Stimulated activated CD4-positive, alpha-beta T cell treated with anti-CD3 and anti-CD28 coated beads, Interleukin-15, amount 100 ng/mL, for 24 hours (primary cell): ENCODE data around the gene OR10G7.
"Not testable (repeated sequence)": the region's sequence is repeated elsewhere in the genome, so short reads cannot be mapped to it uniquely, and the experiment has no call there.

Source experiments
- DNase-seq: peaks from one replicate; pipeline ENCODE4 v3.0.0-alpha.2; 2020

Gene OR10G7

GRCh38 chr11:124039557-124039956 is 1.6 kb downstream of the OR10G7 start:
- DNase-seq = no peak

GRCh38 chr11:124036666-124037065 is 4.5 kb downstream of the OR10G7 start:
- DNase-seq = no peak

- no peak for DNase-seq
These were observed 14.6 kb downstream of the OR10G7 start, which contains the start of gene OR10G8 for GRCh38 chr11:124026498-124026897. TSS of gene OR10G8 (plus strand) at chr11:124026798. CDS start at chr11:124029623, 2,825 bp downstream.

- not testable (repeated sequence) for DNase-seq
These were observed 25.3 kb downstream of the OR10G7 start for GRCh38 chr11:124015837-124016236.

- DNase-seq = no peak
These were observed 28.4 kb downstream of the OR10G7 start, which contains the start of gene OR10G4 for GRCh38 chr11:124012697-124013096. TSS of gene OR10G4 (plus strand) at chr11:124012997. CDS start at chr11:124015575, 2,578 bp downstream.

- DNase-seq = no peak
These were observed 46.0 kb downstream of the OR10G7 start, which contains the start of gene OR10G6 for GRCh38 chr11:123995119-123995518. TSS of gene OR10G6 (minus strand) at chr11:123995161. CDS start at chr11:123995161, 0 bp downstream.
